ENCODE results near the gene KCNT2. TPM values are rescaled to one million over a fixed set of nuclear protein-coding genes. Genes with fewer than 3 reads are reported as not detected.

The KCNT2 gene
- polyA plus RNA-seq, 2 of the 4 experiments (the other 2 are of a cell fraction): 0.14 to 1.7 TPM

- POLR2A ChIA-PET: no interaction called here
- TF ChIP-seq MAX (IDR thresholded peaks at IDR 0.05) (no peak), CTCF (IDR thresholded peaks at IDR 0.05) (no peak), TP53 (CRISPR knock-in tag; IDR thresholded peaks at IDR 0.05) (no peak), ELK1 (IDR thresholded peaks at IDR 0.05; ENCODE audit: low read depth, low read length) (no peak), KDM1A (IDR thresholded peaks at IDR 0.05; ENCODE audit: low read depth) (no peak), PHF8 (IDR thresholded peaks at IDR 0.05; ENCODE audit: borderline replicate concordance, low read depth) (no peak), ATOH8 (CRISPR knock-in tag; IDR thresholded peaks at IDR 0.05; ENCODE audit: low read depth) (no peak)
- H3K27ac ChIP-seq: no peak overlapping the region
- FAIRE-seq (no peak), ATAC-seq (no peak), DNase-seq (ENCODE audit: low read depth in 1 of 2, low spot score in 1 of 2) (no peak)
- no peak overlapping the region for H3K4me3 ChIP-seq
- WGBS (ENCODE audit: missing lambda C conversion rate): 92% methylated on average over 12 of the region's 12 CpGs
- H3K9me3 ChIP-seq: no peaks in the 10 kb centered on the region
- no peak overlapping the region for H3K4me2 ChIP-seq
- CTCF ChIA-PET: interaction anchor here (0.7 to 1.3 kb wide), 2 partner anchors 11 to 752 kb away, joined by 3 to 6 read pairs; no protein-coding TSS in a partner anchor
- peaks cover 3% of the 10 kb centered on the region; the same call in 1 of the 3 replicates for H3K4me1 ChIP-seq
Observed at GRCh38 chr1:196649990-196650389, 41.8 kb upstream of the KCNT2 start.

GRCh38 chr1:196640976-196641375 lies 32.7 kb upstream of the KCNT2 start:
- CTCF ChIA-PET: interaction anchor here (1.2 kb wide), 1 partner anchor 21 kb away, joined by 3 read pairs; no protein-coding TSS in a partner anchor

More at GRCh38 chr1:196640976-196641375, 32.7 kb upstream of the KCNT2 start:
- Histone ChIP-seq H3K4me1 (no peaks in the 10 kb centered on the region), H3K4me2 (no peak overlapping the region), H3K9me3 (no peaks in the 10 kb centered on the region), H3K4me3 (no peak overlapping the region), H3K27ac (no peak overlapping the region)
- TF ChIP-seq RFX5 (IDR thresholded peaks at IDR 0.05) (no peak), USF2 (IDR thresholded peaks at IDR 0.05) (no peak), REST (IDR thresholded peaks at IDR 0.05) (no peak), KDM1A (IDR thresholded peaks at IDR 0.05; ENCODE audit: low read depth) (no peak), FOSB (CRISPR knock-in tag; IDR thresholded peaks at IDR 0.05) (no peak), HES2 (IDR thresholded peaks at IDR 0.05) (no peak), HOXB5 (CRISPR knock-in tag; IDR thresholded peaks at IDR 0.05) (no peak), NFE2L2 (conservative IDR thresholded peaks at IDR 0.05; ENCODE audit: low read length) (no peak), FOSL2 (IDR thresholded peaks at IDR 0.05) (no peak), FOSL2 (CRISPR knock-in tag; IDR thresholded peaks at IDR 0.05) (no peak), ZC3H11A (IDR thresholded peaks at IDR 0.05) (no peak), CTCF (IDR thresholded peaks at IDR 0.05) (no peak), HDAC2 (IDR thresholded peaks at IDR 0.05) (no peak), ZSCAN20 (CRISPR knock-in tag; IDR thresholded peaks at IDR 0.05) (no peak), KDM5A (IDR thresholded peaks at IDR 0.05) (no peak), CHD2 (IDR thresholded peaks at IDR 0.05; ENCODE audit: low read length, partially characterized antibody) (no peak)
- WGBS (ENCODE audit: missing lambda C conversion rate): 79% methylated on average over 1 of the region's 1 CpG
- no peak for DNase-seq (ENCODE audit: low read depth in 1 of 2, low spot score in 1 of 2)
- POLR2A ChIA-PET: no interaction called here
- ATAC-seq: no peak
- no peak for FAIRE-seq

Data from A549 (cell line).